WI38 (cell line): ENCODE results near the gene GAD1.

Experiments
- H3K4me3 ChIP-seq: 2 replicates; pipeline ENCODE4 v1.5.1; 2011; ENCODE audit warnings: low read depth, mild to moderate bottlenecking, control low read depth, low read length
- CTCF ChIP-seq: IDR thresholded peaks from 2 replicates; pipeline ENCODE4 v1.5.1; 2012; ENCODE audit warnings: low read depth, mild to moderate bottlenecking, control low read depth, low read length

The GAD1 gene

DNA sequence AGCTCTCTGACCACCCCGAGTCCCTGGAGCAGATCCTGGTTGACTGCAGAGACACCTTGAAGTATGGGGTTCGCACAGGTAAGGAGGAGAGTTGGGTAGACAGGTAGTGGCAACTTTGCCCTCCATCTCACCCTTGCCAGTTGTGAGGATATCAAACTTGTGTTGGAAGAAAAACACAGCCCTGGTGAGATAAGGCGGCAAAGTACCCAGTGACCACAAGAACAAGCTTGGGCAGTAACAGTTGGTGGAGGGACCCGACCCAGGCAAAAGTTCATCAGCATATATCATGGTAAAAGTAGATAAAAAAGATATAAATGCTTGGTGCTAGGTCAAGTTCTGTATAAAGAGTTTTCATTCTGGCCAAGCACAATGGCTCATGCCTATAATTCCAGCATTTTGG is 14.4 kb downstream of the GAD1 start:
- no peak overlapping the region for H3K4me3 ChIP-seq
- no peak for TF ChIP-seq CTCF

GRCh38 chr2:170836027-170836426 is 19.3 kb downstream of the GAD1 start:
- H3K4me3 ChIP-seq: no peak overlapping the region
- no peak for TF ChIP-seq CTCF

- no peak overlapping the region for H3K4me3 ChIP-seq
- TF ChIP-seq CTCF: no peak
These were observed 24.1 kb downstream of the GAD1 start for GRCh38 chr2:170840717-170841210.

DNA sequence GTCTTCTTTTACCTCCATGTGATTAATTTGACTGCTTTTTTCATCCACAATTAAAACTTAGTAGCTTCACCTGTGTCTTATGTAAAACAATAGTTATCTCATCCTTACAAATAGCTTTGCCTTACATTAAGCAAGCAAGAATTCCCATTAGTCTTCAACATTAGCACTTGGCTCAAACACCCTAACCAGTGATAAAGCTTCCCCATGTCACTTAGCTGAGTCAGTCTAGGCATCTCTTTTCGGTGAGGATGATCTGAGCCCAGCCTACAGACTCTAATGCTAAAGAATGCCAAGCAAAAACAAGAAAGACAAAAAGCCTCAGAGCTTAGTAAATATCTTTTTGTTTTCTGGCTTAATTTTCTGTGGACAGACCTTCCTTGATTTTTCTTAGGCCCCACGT is 26.1 kb downstream of the GAD1 start:
- TF ChIP-seq CTCF: no peak
- no peak overlapping the region for H3K4me3 ChIP-seq

- H3K4me3 ChIP-seq: no peak overlapping the region
- TF ChIP-seq CTCF: no peak
These were observed 27.0 kb downstream of the GAD1 start for GRCh38 chr2:170843656-170844055.

GRCh38 chr2:170845343-170845742 is 28.7 kb downstream of the GAD1 start:
- TF ChIP-seq CTCF: no peak
- no peak overlapping the region for H3K4me3 ChIP-seq

GRCh38 chr2:170846314-170846713 is 29.6 kb downstream of the GAD1 start:
- no peak overlapping the region for H3K4me3 ChIP-seq
- TF ChIP-seq CTCF: no peak
